ENCODE data around the gene PHAF1.

- TF ChIP-seq, protein P1, sequence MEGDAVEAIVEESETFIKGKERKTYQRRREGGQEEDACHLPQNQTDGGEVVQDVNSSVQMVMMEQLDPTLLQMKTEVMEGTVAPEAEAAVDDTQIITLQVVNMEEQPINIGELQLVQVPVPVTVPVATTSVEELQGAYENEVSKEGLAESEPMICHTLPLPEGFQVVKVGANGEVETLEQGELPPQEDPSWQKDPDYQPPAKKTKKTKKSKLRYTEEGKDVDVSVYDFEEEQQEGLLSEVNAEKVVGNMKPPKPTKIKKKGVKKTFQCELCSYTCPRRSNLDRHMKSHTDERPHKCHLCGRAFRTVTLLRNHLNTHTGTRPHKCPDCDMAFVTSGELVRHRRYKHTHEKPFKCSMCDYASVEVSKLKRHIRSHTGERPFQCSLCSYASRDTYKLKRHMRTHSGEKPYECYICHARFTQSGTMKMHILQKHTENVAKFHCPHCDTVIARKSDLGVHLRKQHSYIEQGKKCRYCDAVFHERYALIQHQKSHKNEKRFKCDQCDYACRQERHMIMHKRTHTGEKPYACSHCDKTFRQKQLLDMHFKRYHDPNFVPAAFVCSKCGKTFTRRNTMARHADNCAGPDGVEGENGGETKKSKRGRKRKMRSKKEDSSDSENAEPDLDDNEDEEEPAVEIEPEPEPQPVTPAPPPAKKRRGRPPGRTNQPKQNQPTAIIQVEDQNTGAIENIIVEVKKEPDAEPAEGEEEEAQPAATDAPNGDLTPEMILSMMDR (IDR thresholded peaks at IDR 0.05), result no peak
- TF ChIP-seq POLR2A (IDR thresholded peaks at IDR 0.05) (no peak), POLR2AphosphoS5 (IDR thresholded peaks at IDR 0.05) (no peak), EP300 (IDR thresholded peaks at IDR 0.05) (no peak)
Measured at GRCh38 chr16:67082100-67082499, 27.6 kb upstream of the PHAF1 start.
